ENCODE data around the gene UBE2C.

GRCh38 chr20:45776931-45777330 is 35.5 kb upstream of the UBE2C start:
- TF ChIP-seq POLR2A (IDR thresholded peaks at IDR 0.05; ENCODE audit: low read length) (no peak), GATA1 (IDR thresholded peaks at IDR 0.05; ENCODE audit: low read depth, low read length) (no peak)
